IMR-90 (cell line): Measurements from ENCODE around the gene LDB1. TPM values are rescaled to one million over a fixed set of nuclear protein-coding genes. Genes with fewer than 3 reads are reported as not detected.

Source experiments
- ATAC-seq: fragments of 200-7000 bp; cut with Tn5 transposase; 2 replicates; pipeline ENCODE4 v1.9.1; 2020; ENCODE audit warnings: low read depth, mild to moderate bottlenecking, moderate library complexity
- BruUV-seq: library from RNA; stranded (reverse); fragments of 400-500 nt; replicated peaks from 2 replicates; lab custom pipeline; 2021; lab: Mats Ljungman, UMichigan
- CTCF ChIA-PET: fragments of 300-600 bp; formaldehyde crosslinking; extraction: SDS; loops from one replicate; lab custom pipeline; 2021; ENCODE audit warnings: antibody characterized with exemption; lab: Yijun Ruan, JAX
- POLR2A ChIA-PET: fragments of 300-600 bp; sonication (Branson Sonifier 250); formaldehyde crosslinking; loops from one replicate; lab custom pipeline; 2022; ENCODE audit warnings: antibody characterized with exemption; ENCODE audit not compliant: unreplicated experiment; lab: Charles Lee
- DNase-seq: peaks from one replicate; pipeline ENCODE4 v3.0.0; 2013
- H2AFZ ChIP-seq: replicated peaks from 2 replicates; pipeline ENCODE3; 2013; ENCODE audit warnings: low read length, mild to moderate bottlenecking; ENCODE audit not compliant: poor library complexity
- H2AK5ac ChIP-seq: 2 replicates; pipeline ENCODE4 v1.6.1; 2013; ENCODE audit warnings: low read depth, low read length, inconsistent platforms
- H2AK9ac ChIP-seq: replicated peaks from 2 replicates; pipeline ENCODE3; 2013; ENCODE audit warnings: mild to moderate bottlenecking, low read depth, low read length, moderate library complexity; ENCODE audit not compliant: poor library complexity
- H2BK120ac ChIP-seq: 2 replicates; pipeline ENCODE4 v1.6.1; 2013; ENCODE audit warnings: low read depth, low read length, inconsistent platforms
- H2BK15ac ChIP-seq: 3 replicates; pipeline ENCODE4 v1.6.1; 2013; ENCODE audit warnings: low read depth, low read length, inconsistent platforms
- H2BK20ac ChIP-seq: 2 replicates; pipeline ENCODE4 v1.6.1; 2013; ENCODE audit warnings: low read depth, mild to moderate bottlenecking, inconsistent platforms, low read length, moderate library complexity
- H2BK5ac ChIP-seq: 2 replicates; pipeline ENCODE4 v1.6.1; 2013; ENCODE audit warnings: mild to moderate bottlenecking, low read depth, low read length, inconsistent platforms; ENCODE audit not compliant: poor library complexity, severe bottlenecking
- H3K14ac ChIP-seq: replicated peaks from 2 replicates; pipeline ENCODE4 v1.6.1; 2013; ENCODE audit warnings: low read depth, low read length, inconsistent platforms
- H3K18ac ChIP-seq: 2 replicates; pipeline ENCODE4 v1.6.1; 2013; ENCODE audit warnings: low read depth, low read length, control low read depth
- H3K23ac ChIP-seq: 2 replicates; pipeline ENCODE4 v1.6.1; 2013; ENCODE audit warnings: low read depth, low read length, inconsistent platforms
- H3K27ac ChIP-seq: 2 replicates; pipeline ENCODE4 v1.5.1; 2013; ENCODE audit warnings: mild to moderate bottlenecking, control low read depth, low read length; ENCODE audit not compliant: insufficient read depth
- H3K27me3 ChIP-seq: 2 replicates; pipeline ENCODE4 v1.6.1; 2013; ENCODE audit warnings: low read length; ENCODE audit not compliant: control insufficient read depth, insufficient read depth
- H3K36me3 ChIP-seq: 2 replicates; pipeline ENCODE4 v1.6.1; 2013; ENCODE audit warnings: low read length, mixed read lengths; ENCODE audit not compliant: control insufficient read depth, insufficient read depth
- H3K4ac ChIP-seq: 2 replicates; pipeline ENCODE4 v1.6.1; 2013; ENCODE audit warnings: low read depth, low read length, inconsistent platforms
- H3K4me1 ChIP-seq: 2 replicates; pipeline ENCODE4 v1.6.1; 2013; ENCODE audit warnings: low read length, mixed read lengths; ENCODE audit not compliant: control insufficient read depth, insufficient read depth
- H3K4me2 ChIP-seq: 2 replicates; pipeline ENCODE4 v1.6.1; 2013; ENCODE audit warnings: low read depth, mild to moderate bottlenecking, control low read depth, low read length, moderate library complexity
- H3K4me3 ChIP-seq: 2 replicates; pipeline ENCODE4 v1.5.1; 2013; ENCODE audit warnings: low read depth, mild to moderate bottlenecking, control low read depth, low read length, moderate library complexity; ENCODE audit not compliant: insufficient read depth
- H3K56ac ChIP-seq: 2 replicates; pipeline ENCODE4 v1.6.1; 2013; ENCODE audit warnings: low read length, inconsistent platforms; ENCODE audit not compliant: insufficient read depth; ENCODE audit errors: extremely low read depth
- H3K79me1 ChIP-seq, 2 experiments: 2 replicates each; pipeline ENCODE4 v1.6.1; 2013; ENCODE audit warnings: low read length in 2 of 2, inconsistent platforms in 1 of 2, low read depth in 1 of 2
- H3K9ac ChIP-seq: 2 replicates; pipeline ENCODE4 v1.6.1; 2013; ENCODE audit warnings: low read depth, low read length, control low read depth
- H3K9me1 ChIP-seq: 2 replicates; pipeline ENCODE4 v1.6.1; 2013; ENCODE audit warnings: low read length, inconsistent platforms; ENCODE audit not compliant: insufficient read depth
- H3K9me3 ChIP-seq: 2 replicates; pipeline ENCODE4 v1.6.1; 2013; ENCODE audit warnings: low read length; ENCODE audit not compliant: control insufficient read depth, insufficient read depth
- H4K20me1 ChIP-seq: 2 replicates; pipeline ENCODE4 v1.6.1; 2013; ENCODE audit warnings: low read length, inconsistent platforms; ENCODE audit not compliant: insufficient read depth
- H4K5ac ChIP-seq: 2 replicates; pipeline ENCODE4 v1.6.1; 2013; ENCODE audit warnings: mild to moderate bottlenecking, low read depth, low read length, control low read depth
- H4K8ac ChIP-seq, 2 experiments: 2 replicates each; pipeline ENCODE4 v1.6.1; 2013; ENCODE audit warnings: low read depth in 2 of 2, low read length in 2 of 2, control low read depth in 1 of 2, inconsistent platforms in 1 of 2
- H4K91ac ChIP-seq: 2 replicates; pipeline ENCODE4 v1.6.1; 2013; ENCODE audit warnings: low read depth, low read length, inconsistent platforms; ENCODE audit not compliant: insufficient read depth
- BHLHE40 ChIP-seq: fragments of 150-350 bp; IDR thresholded peaks from 2 replicates; pipeline ENCODE4 v1.6.1; 2016; ENCODE audit warnings: mild to moderate bottlenecking, low read depth, low read length
- CEBPB ChIP-seq: IDR thresholded peaks from 2 replicates; pipeline ENCODE4 v1.6.1; 2012; ENCODE audit warnings: low read depth, low read length, improper control_type of control experiment
- CHD1 ChIP-seq: IDR thresholded peaks from 2 replicates; pipeline ENCODE4 v1.6.1; 2012; ENCODE audit warnings: low read depth, low read length, improper control_type of control experiment
- FOS ChIP-seq: fragments of 150-350 bp; IDR thresholded peaks from 2 replicates; pipeline ENCODE4 v1.6.1; 2016; ENCODE audit warnings: low read depth, low read length
- MAFK ChIP-seq: IDR thresholded peaks from 2 replicates; pipeline ENCODE4 v1.6.1; 2012; ENCODE audit warnings: low read depth, low read length, improper control_type of control experiment
- MAZ ChIP-seq: IDR thresholded peaks from 2 replicates; pipeline ENCODE4 v1.6.1; 2012; ENCODE audit warnings: low read depth, mild to moderate bottlenecking, low read length, improper control_type of control experiment, moderate library complexity, borderline replicate concordance
- MXI1 ChIP-seq: IDR thresholded peaks from 2 replicates; pipeline ENCODE4 v1.6.1; 2012; ENCODE audit warnings: low read depth, mild to moderate bottlenecking, low read length, moderate library complexity, borderline replicate concordance
- NFE2L2 ChIP-seq: fragments of 150-350 bp; IDR thresholded peaks from 2 replicates; pipeline ENCODE4 v1.6.1; 2016; ENCODE audit warnings: low read depth, mild to moderate bottlenecking, low read length
- POLR2A ChIP-seq: IDR thresholded peaks from 2 replicates; pipeline ENCODE4 v1.6.1; 2012; ENCODE audit warnings: mild to moderate bottlenecking, low read depth, low read length
- RAD21 ChIP-seq: IDR thresholded peaks from 2 replicates; pipeline ENCODE4 v1.6.1; 2012; ENCODE audit warnings: low read length, improper control_type of control experiment
- RCOR1 ChIP-seq: IDR thresholded peaks from 2 replicates; pipeline ENCODE4 v1.6.1; 2012; ENCODE audit warnings: mild to moderate bottlenecking, low read length, improper control_type of control experiment; ENCODE audit not compliant: insufficient replicate concordance
- RFX5 ChIP-seq: IDR thresholded peaks from 2 replicates; pipeline ENCODE4 v1.8.0; 2012; ENCODE audit warnings: low read depth, mild to moderate bottlenecking, low read length, moderate library complexity
- SMC3 ChIP-seq: fragments of 150-350 bp; IDR thresholded peaks from 2 replicates; pipeline ENCODE4 v1.6.1; 2016; ENCODE audit warnings: low read depth, mild to moderate bottlenecking, antibody characterized with exemption, low read length, moderate library complexity
- WGBS, 2 experiments: methylation state at CpG; one replicate each; pipeline versions ENCODE4 v1.1.5 to v1.1.7; 2013; ENCODE audit warnings: missing lambda C conversion rate in 2 of 2; ENCODE audit not compliant: insufficient read length in 1 of 2; ENCODE audit errors: extremely low coverage in 2 of 2; 5-methylcytosine and 5-hydroxymethylcytosine counted together
- dilution Hi-C: fragments of 300-500 bp; cut with HindIII; formaldehyde crosslinking; loops from one replicate; pipeline ENCODE4 v1.14.3; 2018; ENCODE audit warnings: low sequenced_read_pairs; ENCODE audit not compliant: unreplicated experiment
- in situ Hi-C: fragments of 300-500 bp; cut with MboI; formaldehyde crosslinking; loops from 3 replicates; pipeline ENCODE4 v1.14.3; 2019; ENCODE audit warnings: low sequenced_read_pairs, inconsistent platforms, mixed read lengths
- intact Hi-C: fragments of 100-400 bp; cut with micrococcal nuclease; formaldehyde crosslinking; loops from 2 replicates; pipeline ENCODE4 v1.10.0; 2022
- polyA plus RNA-seq, 3 experiments: library from polyadenylated mRNA; depleted of rRNA; stranded (reverse); fragments of >200 nt; gene quantifications; 2 replicates each; pipeline ENCODE4 v1.2.3, GENCODE V29; 2012; ENCODE audit warnings: low replicate concordance in 1 of 3
- total RNA-seq: library from RNA; depleted of rRNA; stranded (reverse); fragments of >200 nt; gene quantifications from 2 replicates; pipeline ENCODE4 v1.2.3, GENCODE V29; 2012
- TF ChIP-seq, protein P1 (sequence below): conservative IDR thresholded peaks from 2 replicates; pipeline ENCODE4 v1.5.1; 2012; ENCODE audit warnings: mild to moderate bottlenecking, low read depth, low read length, improper control_type of control experiment
- TF ChIP-seq, protein P2 (sequence below): fragments of 150-350 bp; IDR thresholded peaks from 2 replicates; pipeline ENCODE4 v1.6.1; 2016; ENCODE audit warnings: low read depth, mild to moderate bottlenecking, low read length, moderate library complexity, borderline replicate concordance
- TF ChIP-seq, protein P3 (sequence below): fragments of 150-350 bp; IDR thresholded peaks from 2 replicates; pipeline ENCODE4 v1.6.1; 2017; ENCODE audit warnings: mild to moderate bottlenecking, antibody characterized with exemption, low read length, low read depth

The LDB1 gene
- total and polyA plus RNA-seq, 2 of the 4 experiments (the other 2 are of a cell fraction) = 47.9 to 92.4 TPM

GRCh38 chr10:102123223-102123622 lies 3.1 kb upstream of the LDB1 start:
- Histone ChIP-seq H4K8ac (no peak overlapping the region), H3K9ac (no peak overlapping the region), H3K14ac (peak overlapping the region; percentile 85; the same call in 1 of the 2 replicates), H3K4me1 (peaks cover 16% of the 10 kb centered on the region), H3K36me3 (no peaks in the 10 kb centered on the region), H3K9me1 (peaks cover 16% of the 10 kb centered on the region), H3K23ac (peak overlapping the region; percentile 86; the same call in 1 of the 2 replicates), H2AK9ac (no peak overlapping the region), H3K18ac (no peak overlapping the region), H2BK120ac (peak overlapping the region; percentile 94), H3K27ac (no peak overlapping the region), H3K4ac (peak overlapping the region; percentile 93), H2BK20ac (peak overlapping the region; percentile 91; the same call in 1 of the 2 replicates), H3K4me2 (no peak overlapping the region), H3K4me3 (no peak overlapping the region), H4K91ac (peak overlapping the region; percentile 23; the same call in 1 of the 2 replicates), H2AFZ (no peak overlapping the region), H4K20me1 (no peaks in the 10 kb centered on the region; the same call in 1 of the 2 replicates), H2BK5ac (no peak overlapping the region), H2AK5ac (peak overlapping the region; percentile 83), H3K79me1 (peaks cover 5 to 35% of the 10 kb centered on the region in 2 experiments; a peak in 2 of 4 replicates), H2BK15ac (peak overlapping the region; percentile 88; the same call in 1 of the 3 replicates), H3K9me3 (no peaks in the 10 kb centered on the region), H3K27me3 (no peaks in the 10 kb centered on the region), H4K5ac (no peak overlapping the region), H3K56ac (no peak overlapping the region)
- intact Hi-C loops = no loop called here
- in situ Hi-C loops = no loop called here
- dilution Hi-C loops = no loop called here
- WGBS, 2 experiments = 80% methylated on average over 1 of the region's 3 CpGs; no CpG with 5 or more reads in 1 of the 2 experiments
- TF ChIP-seq MAZ = no peak
- TF ChIP-seq RCOR1 = no peak
- TF ChIP-seq, protein P1, sequence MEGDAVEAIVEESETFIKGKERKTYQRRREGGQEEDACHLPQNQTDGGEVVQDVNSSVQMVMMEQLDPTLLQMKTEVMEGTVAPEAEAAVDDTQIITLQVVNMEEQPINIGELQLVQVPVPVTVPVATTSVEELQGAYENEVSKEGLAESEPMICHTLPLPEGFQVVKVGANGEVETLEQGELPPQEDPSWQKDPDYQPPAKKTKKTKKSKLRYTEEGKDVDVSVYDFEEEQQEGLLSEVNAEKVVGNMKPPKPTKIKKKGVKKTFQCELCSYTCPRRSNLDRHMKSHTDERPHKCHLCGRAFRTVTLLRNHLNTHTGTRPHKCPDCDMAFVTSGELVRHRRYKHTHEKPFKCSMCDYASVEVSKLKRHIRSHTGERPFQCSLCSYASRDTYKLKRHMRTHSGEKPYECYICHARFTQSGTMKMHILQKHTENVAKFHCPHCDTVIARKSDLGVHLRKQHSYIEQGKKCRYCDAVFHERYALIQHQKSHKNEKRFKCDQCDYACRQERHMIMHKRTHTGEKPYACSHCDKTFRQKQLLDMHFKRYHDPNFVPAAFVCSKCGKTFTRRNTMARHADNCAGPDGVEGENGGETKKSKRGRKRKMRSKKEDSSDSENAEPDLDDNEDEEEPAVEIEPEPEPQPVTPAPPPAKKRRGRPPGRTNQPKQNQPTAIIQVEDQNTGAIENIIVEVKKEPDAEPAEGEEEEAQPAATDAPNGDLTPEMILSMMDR = no peak
- no peak for TF ChIP-seq MXI1
- TF ChIP-seq MAFK = no peak
- no peak for TF ChIP-seq SMC3
- TF ChIP-seq, protein P2, sequence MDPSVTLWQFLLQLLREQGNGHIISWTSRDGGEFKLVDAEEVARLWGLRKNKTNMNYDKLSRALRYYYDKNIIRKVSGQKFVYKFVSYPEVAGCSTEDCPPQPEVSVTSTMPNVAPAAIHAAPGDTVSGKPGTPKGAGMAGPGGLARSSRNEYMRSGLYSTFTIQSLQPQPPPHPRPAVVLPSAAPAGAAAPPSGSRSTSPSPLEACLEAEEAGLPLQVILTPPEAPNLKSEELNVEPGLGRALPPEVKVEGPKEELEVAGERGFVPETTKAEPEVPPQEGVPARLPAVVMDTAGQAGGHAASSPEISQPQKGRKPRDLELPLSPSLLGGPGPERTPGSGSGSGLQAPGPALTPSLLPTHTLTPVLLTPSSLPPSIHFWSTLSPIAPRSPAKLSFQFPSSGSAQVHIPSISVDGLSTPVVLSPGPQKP = no peak
- no peak for TF ChIP-seq CHD1
- TF ChIP-seq RFX5 = no peak
- no peak for TF ChIP-seq POLR2A
- TF ChIP-seq BHLHE40 = no peak
- TF ChIP-seq FOS = no peak
- TF ChIP-seq CEBPB = no peak
- TF ChIP-seq RAD21 = no peak
- TF ChIP-seq, protein P3, sequence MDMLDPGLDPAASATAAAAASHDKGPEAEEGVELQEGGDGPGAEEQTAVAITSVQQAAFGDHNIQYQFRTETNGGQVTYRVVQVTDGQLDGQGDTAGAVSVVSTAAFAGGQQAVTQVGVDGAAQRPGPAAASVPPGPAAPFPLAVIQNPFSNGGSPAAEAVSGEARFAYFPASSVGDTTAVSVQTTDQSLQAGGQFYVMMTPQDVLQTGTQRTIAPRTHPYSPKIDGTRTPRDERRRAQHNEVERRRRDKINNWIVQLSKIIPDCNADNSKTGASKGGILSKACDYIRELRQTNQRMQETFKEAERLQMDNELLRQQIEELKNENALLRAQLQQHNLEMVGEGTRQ = no peak
- no peak for TF ChIP-seq NFE2L2
- ATAC-seq = no peak
- no TSS peak for BruUV-seq
- DNase-seq = no peak
- CTCF ChIA-PET = interaction anchor here (0.7 to 2.0 kb wide), 2 partner anchors 9 to 29 kb away, joined by 3 to 10 read pairs; partner anchors contain the start of gene PPRC1
- POLR2A ChIA-PET = interaction anchor here (0.6 kb wide), 1 partner anchor 1115 kb away, joined by 4 read pairs; no protein-coding TSS in a partner anchor
